Astrocyte (in vitro differentiated cells and primary cell): Measurements from ENCODE around the gene LAMA3.

ENCODE experiments used
- CTCF ChIP-seq: IDR thresholded peaks from 2 replicates; pipeline ENCODE4 v1.5.1; 2011; ENCODE audit warnings: low read depth, mild to moderate bottlenecking, inconsistent platforms, low read length, moderate library complexity; ENCODE audit not compliant: insufficient read depth
- EZH2 ChIP-seq: IDR thresholded peaks from 2 replicates; pipeline ENCODE4 v1.6.1; 2012; ENCODE audit warnings: mild to moderate bottlenecking, low read length, inconsistent platforms; ENCODE audit not compliant: insufficient read depth

GRCh38 chr18:23878336-23878900 lies 189.2 kb downstream of the LAMA3 start:
- no peak for TF ChIP-seq EZH2
- TF ChIP-seq CTCF = no peak
